Calu3 (cell line): Measurements from ENCODE around the gene JDP2. TPM values are rescaled to one million over a fixed set of nuclear protein-coding genes. Genes with fewer than 3 reads are reported as not detected.

ENCODE experiments used
- BruUV-seq: library from RNA; stranded (reverse); fragments of 400-500 nt; replicated peaks from 2 replicates; lab custom pipeline; 2021; lab: Mats Ljungman, UMichigan
- CTCF ChIA-PET: fragments of 300-600 bp; sonication (Branson Sonifier 250); formaldehyde crosslinking; loops from one replicate; lab custom pipeline; 2022; ENCODE audit warnings: antibody characterized with exemption; lab: Charles Lee
- DNase-seq: peaks from one replicate; pipeline ENCODE4 v3.0.0; 2022
- H3K27ac Mint-ChIP-seq: one replicate; pipeline ENCODE4 v1.8.0; 2022; ENCODE audit warnings: mixed read lengths; ENCODE audit not compliant: unreplicated experiment
- H3K27me3 Mint-ChIP-seq: one replicate; pipeline ENCODE4 v1.8.0; 2022; ENCODE audit warnings: mixed read lengths; ENCODE audit not compliant: unreplicated experiment
- H3K36me3 Mint-ChIP-seq: one replicate; pipeline ENCODE4 v1.8.0; 2022; ENCODE audit warnings: mild to moderate bottlenecking, moderate library complexity, mixed read lengths; ENCODE audit not compliant: insufficient read depth, unreplicated experiment
- H3K4me1 Mint-ChIP-seq: one replicate; pipeline ENCODE4 v1.8.0; 2022; ENCODE audit warnings: mild to moderate bottlenecking, low read depth, mixed read lengths; ENCODE audit not compliant: unreplicated experiment
- H3K4me3 Mint-ChIP-seq: one replicate; pipeline ENCODE4 v1.8.0; 2022; ENCODE audit warnings: mild to moderate bottlenecking, low read depth, moderate library complexity, mixed read lengths; ENCODE audit not compliant: unreplicated experiment
- H3K9me3 Mint-ChIP-seq: one replicate; pipeline ENCODE4 v1.8.0; 2022; ENCODE audit warnings: low read depth, mixed read lengths; ENCODE audit not compliant: unreplicated experiment
- CTCF ChIP-seq: fragments of 200-600 bp; IDR thresholded peaks from one replicate; pipeline ENCODE4 v1.8.0; 2022; ENCODE audit warnings: antibody characterized with exemption; ENCODE audit not compliant: unreplicated experiment
- intact Hi-C: fragments of 100-400 bp; cut with micrococcal nuclease; formaldehyde crosslinking; loops from one replicate; pipeline ENCODE4 v1.10.0; 2022; ENCODE audit not compliant: unreplicated experiment
- total RNA-seq: library from RNA; stranded (reverse); gene quantifications from 2 replicates; pipeline ENCODE4 v1.2.3, GENCODE V29; 2022

Gene JDP2
- total RNA-seq, 1 experiment from 2014 or later: 24.1 TPM

GRCh38 chr14:75499084-75499875, 71.5 kb downstream of the JDP2 start:
- no peaks in the 10 kb centered on the region for H3K36me3 Mint-ChIP-seq
- no peak overlapping the region for H3K4me3 Mint-ChIP-seq

GRCh38 chr14:75501080-75501479, 73.3 kb downstream of the JDP2 start:
- H3K27me3 Mint-ChIP-seq: no peaks in the 10 kb centered on the region
- no peaks in the 10 kb centered on the region for H3K4me1 Mint-ChIP-seq
- no peak for TF ChIP-seq CTCF
- H3K9me3 Mint-ChIP-seq: peaks cover 4% of the 10 kb centered on the region
- no peak overlapping the region for H3K4me3 Mint-ChIP-seq
- no peaks in the 10 kb centered on the region for H3K36me3 Mint-ChIP-seq
- no peak for DNase-seq
- H3K27ac Mint-ChIP-seq: no peak overlapping the region
- no TSS peak for BruUV-seq
- intact Hi-C loops: no loop called here
- CTCF ChIA-PET: no interaction called here

More at GRCh38 chr14:75499084-75499875, 71.5 kb downstream of the JDP2 start:
- H3K9me3 Mint-ChIP-seq: no peaks in the 10 kb centered on the region
- H3K4me1 Mint-ChIP-seq: peaks cover 5% of the 10 kb centered on the region
- H3K27me3 Mint-ChIP-seq: no peaks in the 10 kb centered on the region
- no peak for TF ChIP-seq CTCF
- H3K27ac Mint-ChIP-seq: no peak overlapping the region
- no TSS peak for BruUV-seq
- CTCF ChIA-PET: interaction anchor here (0.6 to 1.0 kb wide), 3 partner anchors 12 to 195 kb away, joined by 3 read pairs; no protein-coding TSS in a partner anchor
- no peak for DNase-seq
- intact Hi-C loops: no loop called here

GRCh38 chr14:75504411-75504810, 76.6 kb downstream of the JDP2 start:
- CTCF ChIA-PET: no interaction called here
- no peak for DNase-seq
- H3K36me3 Mint-ChIP-seq: no peaks in the 10 kb centered on the region
- no TSS peak for BruUV-seq
- H3K27ac Mint-ChIP-seq: no peak overlapping the region
- H3K9me3 Mint-ChIP-seq: peaks cover 4% of the 10 kb centered on the region
- no peaks in the 10 kb centered on the region for H3K4me1 Mint-ChIP-seq
- TF ChIP-seq CTCF: no peak
- intact Hi-C loops: no loop called here
- H3K27me3 Mint-ChIP-seq: no peaks in the 10 kb centered on the region
- H3K4me3 Mint-ChIP-seq: no peak overlapping the region

GRCh38 chr14:75506930-75507329, 79.1 kb downstream of the JDP2 start:
- intact Hi-C loops: no loop called here
- Mint-ChIP-seq H3K4me3 (no peak overlapping the region), H3K27ac (no peak overlapping the region), H3K9me3 (peaks cover 7% of the 10 kb centered on the region), H3K36me3 (no peaks in the 10 kb centered on the region), H3K27me3 (no peaks in the 10 kb centered on the region), H3K4me1 (no peaks in the 10 kb centered on the region)
- CTCF ChIA-PET: no interaction called here
- no peak for TF ChIP-seq CTCF
- no TSS peak for BruUV-seq
- no peak for DNase-seq
